HG03469 (cell line): ENCODE results near the gene FBXO24.

Experiments used
- ATAC-seq: cut with Tn5 transposase; IDR thresholded peaks from one replicate; pipeline ENCODE4 v1.9.1; 2021; ENCODE audit warnings: mild to moderate bottlenecking, moderate library complexity, moderate number of reproducible peaks; ENCODE audit not compliant: unreplicated experiment

FBXO24 gene

DNA sequence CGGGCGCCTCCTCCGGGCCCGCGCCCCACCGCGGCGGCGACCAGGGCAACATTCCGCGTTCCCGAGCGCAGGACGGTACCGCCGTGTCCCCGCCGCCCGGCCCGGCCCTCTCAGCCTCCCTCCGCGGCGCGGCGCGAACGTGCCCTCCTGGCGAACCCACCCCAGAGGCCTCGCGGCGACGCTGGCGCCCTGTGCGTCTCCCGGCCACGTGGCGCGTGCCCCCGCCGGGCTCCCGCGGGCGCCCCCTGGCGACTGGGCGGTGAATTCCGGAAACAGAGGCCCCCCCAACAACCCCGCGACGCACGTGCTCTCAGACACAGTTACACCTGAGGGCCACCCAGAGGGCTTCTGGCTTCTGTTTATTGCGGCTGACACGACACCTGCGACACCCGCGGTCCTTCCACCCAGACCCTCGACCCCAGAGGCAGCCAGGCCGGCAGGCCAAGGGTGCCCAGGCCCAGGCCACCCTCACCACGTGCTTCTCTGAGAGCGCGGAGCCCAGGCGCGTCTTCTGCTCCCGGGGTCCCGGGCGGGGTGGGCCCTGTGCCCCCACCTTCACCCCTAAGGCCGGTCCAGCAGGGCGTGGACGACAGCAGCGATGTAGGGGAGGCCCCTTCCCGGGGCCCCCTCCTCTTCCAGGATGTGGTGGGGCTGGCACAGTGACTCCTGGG is 12.3 kb upstream of the FBXO24 start, which contains the start of gene SAP25:
SAP25 (minus strand) TSS at position 210 of the 671 bp plus-strand sequence; CDS start at position 52, 158 bp downstream.
- no peak for ATAC-seq

DNA sequence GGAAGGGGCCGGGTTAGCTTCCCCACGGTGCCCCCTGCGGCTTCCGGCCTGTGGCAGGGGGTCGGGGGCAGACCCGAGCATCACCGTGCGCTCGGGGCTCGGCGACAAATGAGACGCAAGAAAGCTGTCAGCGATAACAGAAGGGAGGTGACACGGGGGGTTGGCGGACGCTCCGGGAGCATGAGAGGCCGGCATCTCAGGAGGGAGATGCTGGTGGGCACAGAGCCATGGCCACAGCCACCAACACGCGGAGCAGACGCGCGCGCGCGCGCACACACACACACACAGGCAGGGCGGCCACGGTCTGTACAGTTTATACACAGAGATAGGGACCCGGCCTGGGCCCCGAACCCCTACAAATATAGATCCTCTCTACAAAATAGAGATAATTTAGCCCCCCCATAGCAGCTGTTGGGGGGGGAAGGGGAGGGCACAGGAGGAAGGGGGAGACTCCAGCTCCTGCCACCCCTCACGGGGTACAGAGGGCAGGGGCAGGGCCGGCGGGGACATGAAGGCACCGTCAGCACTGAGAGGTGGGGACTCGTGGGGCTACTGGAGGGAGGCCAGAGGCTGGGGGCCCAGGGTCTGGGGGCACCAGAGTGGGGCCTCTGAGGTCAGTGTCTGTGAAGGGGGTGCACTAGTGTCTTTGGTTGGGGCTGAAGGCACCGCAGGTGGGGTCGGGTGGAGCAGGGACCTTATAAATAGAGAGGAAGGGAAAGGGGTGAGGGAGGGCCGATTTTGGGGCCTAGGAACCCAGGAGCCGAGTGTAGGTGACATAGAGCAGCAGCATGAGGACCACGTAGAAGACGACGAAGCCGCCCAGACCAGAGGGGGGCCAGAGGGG is 11.5 kb upstream of the FBXO24 start:
- no peak for ATAC-seq

DNA sequence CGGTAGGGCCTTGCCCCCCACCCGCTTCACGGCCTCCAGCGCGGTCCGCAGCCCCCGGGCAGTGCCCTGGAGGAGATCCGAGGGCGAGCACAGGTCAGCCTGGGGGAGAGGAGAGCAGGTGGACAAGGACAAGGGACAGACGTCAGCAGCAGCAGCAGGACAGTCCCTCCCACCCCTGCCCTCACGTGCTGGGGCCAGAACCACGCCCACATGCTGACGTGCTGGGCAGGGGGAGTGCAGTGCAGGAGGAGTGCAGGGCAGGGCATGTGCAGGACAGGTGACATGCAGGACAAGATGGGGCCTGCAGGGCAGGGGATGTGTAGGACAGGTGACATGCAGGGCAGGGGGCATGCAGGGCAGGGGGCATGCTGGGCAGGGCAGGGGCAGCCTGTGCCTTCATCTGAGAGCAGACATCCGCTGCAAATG is 10.9 kb upstream of the FBXO24 start:
- no peak for ATAC-seq

GRCh38 chr7:100575746-100576383 is 10.3 kb upstream of the FBXO24 start:
- no peak for ATAC-seq

DNA sequence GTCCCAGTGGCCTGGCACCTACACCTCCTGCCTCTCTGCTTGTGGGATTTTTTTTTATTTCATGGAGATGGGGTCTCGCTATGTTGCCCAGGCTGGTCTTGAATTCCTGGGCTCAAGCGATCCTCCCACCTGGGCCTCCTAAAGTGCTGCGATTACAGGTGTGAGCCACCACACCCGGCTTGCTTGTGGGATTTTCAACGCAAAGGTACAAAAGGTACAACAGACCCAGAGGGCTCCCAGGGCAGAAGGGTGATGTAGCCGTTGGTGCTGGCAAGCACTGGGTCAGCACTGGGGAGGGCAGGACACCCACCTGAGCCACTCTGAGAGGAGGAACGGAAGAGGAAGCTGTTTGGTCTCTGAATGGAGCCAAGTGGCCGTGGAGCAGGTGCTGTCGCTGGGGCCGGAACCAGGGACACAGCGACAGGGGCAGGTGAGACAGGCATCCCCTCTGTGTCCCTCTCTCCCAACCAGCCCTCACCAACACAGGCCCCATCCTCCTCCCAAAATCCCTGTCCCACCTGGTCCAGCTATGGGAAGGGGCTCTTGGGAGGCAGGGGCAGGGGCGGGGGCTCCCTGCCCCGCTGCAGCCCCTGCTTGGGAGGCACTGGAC is 9.6 kb upstream of the FBXO24 start:
- no peak for ATAC-seq

- ATAC-seq = no peak
Measured at GRCh38 chr7:100577103-100577502, 9.0 kb upstream of the FBXO24 start.

DNA sequence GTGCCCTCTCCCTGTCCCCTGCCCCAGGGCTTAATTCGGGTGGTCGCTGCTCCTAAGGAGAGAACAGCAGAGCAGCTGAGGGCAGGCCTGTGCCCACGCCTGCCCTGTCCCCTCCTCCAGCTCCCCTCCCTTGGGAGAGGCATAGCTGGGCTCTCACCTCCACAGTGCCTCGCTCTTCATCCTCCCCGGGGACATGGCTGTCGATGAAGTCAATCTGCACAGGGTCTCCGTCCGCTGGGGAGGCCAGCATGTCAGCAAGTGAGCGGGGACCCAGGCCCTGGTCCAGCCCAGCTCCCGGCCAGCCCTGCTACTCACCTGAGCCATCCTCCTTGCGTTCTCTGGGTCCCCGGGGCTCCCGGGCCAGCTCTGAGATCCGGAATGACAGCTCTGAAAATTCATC is 8.6 kb upstream of the FBXO24 start:
- ATAC-seq = no peak

DNA sequence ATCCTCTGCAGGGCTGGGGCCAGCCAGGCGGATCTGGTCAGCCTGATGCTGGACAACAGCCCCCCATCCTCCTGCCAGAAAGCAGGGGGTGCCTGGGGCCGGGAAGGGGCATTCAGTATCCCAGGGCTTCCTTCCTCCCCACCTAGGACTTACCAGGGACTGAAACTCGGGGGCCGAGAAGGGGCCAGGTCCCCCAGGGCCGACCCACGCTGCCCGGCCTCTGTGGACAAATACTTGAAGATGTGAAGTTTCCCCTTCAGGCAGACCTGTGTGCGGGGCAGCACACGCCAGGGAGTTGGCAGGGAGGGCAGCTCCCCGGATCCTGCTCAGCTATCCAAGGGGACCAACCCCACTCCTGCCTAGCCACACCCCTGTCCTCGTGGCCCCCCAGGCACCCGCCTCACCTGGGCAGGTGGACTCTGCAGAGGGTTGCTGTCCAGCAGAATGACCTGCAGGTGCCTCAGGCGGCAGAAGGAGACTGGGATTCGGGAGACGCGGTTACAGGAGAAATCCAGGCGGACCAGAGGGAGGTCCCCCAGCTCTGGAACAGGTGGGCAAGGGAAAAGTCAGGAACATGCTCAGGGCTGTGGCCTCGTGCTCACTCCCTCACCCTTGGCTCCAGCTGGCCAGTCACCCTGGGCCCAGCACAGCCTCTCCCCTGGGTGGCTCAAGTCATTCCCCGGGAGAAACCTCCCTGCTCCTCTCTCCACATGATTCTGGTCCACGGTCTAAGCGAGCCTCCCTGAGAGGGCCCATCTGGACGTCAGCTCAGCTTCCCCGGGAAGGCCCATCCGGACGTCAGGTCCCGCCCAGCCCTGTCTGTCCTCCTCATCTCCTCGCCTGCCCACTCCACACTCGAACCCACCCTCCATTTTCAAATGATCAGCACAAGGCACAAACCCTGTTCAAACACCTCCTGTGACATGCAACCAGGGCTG is 7.6 kb upstream of the FBXO24 start:
- ATAC-seq = no peak

DNA sequence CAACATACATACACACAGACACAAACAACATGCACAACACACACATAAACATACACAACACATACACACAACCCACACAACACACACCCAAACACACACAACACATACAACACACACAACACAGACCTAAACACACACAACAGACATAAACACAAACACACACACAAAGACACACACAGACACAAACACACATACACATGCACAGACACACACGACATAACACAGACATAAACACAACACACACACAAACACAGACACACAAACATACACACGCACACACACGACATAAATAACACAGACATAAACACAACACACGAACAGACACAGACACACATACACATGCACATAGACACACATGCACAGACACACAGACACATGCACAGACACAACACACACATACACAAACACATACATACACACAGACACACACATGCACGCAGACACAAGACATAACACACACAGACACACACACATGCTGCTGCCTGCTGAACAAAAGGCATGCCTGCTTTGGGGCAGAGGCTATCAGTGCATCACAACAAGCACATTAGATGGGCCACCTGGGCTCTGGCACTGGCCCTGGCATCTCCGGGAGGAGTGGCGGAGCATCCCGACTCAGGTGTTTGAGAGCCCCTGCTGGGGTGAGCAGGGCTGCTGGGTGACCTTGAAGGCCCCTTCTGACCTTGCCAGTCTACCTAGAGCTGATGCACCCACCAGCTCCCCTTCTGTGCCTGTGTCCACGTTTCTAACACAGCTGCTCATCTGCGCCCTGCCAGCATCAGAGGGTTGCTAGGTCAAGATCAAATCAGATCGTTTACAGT is 5.5 kb upstream of the FBXO24 start:
- no peak for ATAC-seq

- no peak for ATAC-seq
Measured at GRCh38 chr7:100582041-100582579, 4.0 kb upstream of the FBXO24 start.

- ATAC-seq = no peak
Measured at GRCh38 chr7:100582650-100583049, 3.5 kb upstream of the FBXO24 start.

GRCh38 chr7:100583132-100584053 is 2.7 kb upstream of the FBXO24 start:
- ATAC-seq = no peak

DNA sequence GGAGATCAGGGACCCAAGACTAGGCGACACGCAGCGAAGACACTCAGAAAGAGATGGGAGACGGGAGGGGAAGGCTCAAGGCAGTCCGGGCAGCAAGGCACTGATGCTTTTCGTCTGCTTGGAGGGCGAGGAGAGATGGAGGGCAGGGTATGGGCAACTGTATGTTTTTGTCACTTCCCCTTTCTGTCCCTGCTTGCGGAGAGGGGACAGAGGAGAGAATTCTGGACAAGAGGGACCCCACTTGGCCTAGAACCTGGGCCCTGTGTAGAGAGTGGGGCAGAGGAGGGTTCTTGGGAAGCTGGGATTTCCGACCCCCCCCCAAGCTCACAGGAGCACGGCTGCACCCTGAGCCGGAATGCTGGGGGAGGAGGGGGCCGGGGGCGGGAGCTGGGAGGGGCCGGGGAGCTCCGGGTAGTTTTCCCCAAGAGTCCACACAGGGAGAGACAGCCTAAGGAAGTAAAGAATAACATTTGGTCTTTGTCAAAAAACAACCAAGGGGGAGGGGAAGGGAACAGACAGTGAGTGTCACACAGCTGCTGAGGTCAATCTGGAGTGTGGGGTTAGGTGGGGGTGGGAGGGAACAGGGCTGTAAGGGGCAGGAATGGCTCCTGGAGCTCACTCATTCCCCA is 2.0 kb upstream of the FBXO24 start:
- no peak for ATAC-seq

DNA sequence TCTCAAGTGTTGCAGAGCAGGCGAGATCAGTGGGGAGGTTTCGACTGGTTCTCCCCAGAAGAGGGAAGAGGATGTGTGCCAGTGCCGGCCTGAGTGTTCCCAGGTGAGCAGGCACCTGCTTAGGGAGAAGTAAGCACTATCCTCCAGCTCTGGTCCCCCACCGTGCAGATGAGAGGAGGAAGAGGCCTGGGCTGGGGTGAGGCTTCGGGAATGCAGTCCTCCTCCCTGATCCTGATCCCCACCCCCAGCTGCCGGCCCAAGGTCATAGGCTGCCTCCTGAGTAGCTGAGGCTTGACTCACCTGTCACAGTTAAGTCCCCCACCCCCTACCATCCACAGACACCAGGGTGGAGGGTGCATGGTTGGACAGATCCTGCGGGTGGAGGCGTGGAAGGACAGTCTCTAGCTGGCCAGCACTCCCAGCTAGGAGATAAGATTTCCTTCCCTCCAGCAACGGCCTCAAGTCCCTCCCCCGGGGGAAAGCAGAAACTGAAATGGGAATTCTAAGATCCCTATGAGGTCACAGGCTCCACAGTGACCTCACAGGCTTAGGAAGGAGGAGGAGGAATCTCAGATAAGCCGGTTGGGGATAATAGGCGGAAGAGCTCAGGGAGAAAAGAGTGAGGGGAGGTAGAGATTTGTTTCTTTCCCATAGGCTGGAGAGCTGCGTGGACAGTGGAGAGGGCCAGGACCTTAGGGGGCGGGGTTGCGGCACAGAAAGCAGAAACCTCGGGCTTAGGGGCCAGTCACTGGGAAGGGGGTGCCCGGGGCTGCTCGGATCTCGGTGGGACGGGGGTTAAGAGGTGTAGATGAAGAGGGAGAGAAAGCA is 1.2 kb upstream of the FBXO24 start:
- no peak for ATAC-seq

DNA sequence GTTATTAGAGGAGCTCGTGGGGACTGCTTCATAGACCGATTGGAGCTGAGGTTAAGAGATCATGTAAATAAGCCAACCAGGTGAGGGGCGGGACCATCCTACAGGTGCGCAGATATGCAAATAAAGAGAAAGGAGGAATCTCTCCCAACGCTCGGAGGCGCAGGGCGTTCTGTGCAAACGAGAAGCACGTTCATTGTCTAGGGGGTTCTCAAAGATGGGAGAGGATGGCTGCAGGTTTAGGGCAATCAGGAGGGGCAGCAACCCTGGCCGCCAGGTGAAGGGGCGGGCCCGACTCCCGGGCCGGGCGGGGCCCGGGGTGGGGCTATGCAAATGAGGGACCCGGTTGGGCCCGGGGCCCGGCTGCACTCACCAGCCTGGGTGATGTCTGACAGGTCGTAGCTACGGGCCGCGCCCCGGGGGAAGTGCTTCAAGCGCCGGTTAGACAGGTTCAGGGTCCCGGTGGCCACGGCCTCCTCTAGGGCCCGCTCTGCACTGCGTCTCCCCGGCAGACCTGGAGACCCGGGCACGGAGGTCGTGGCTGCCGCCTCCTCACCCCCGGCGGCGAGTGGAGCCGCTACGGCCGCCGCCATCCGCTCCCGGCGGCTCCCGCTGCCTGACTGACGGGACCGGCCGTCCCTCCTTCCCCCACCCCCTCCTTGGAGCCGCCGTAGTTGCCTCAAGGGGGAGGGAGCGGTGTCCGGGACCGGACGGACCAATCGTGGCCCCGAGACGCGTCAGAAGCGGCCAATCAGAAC is 440 bp upstream of the FBXO24 start, which contains the start of gene LRCH4:
LRCH4 (minus strand) TSS at position 619 of the 755 bp plus-strand sequence; CDS start at position 590, 29 bp downstream.
- ATAC-seq = no peak

GRCh38 chr7:100588438-100588837 is 2.3 kb downstream of the FBXO24 start:
- ATAC-seq = no peak
